KOPT-K1 (cell line): ENCODE results near the gene MRGPRD.
"Not testable (repeated sequence)": the region's sequence is repeated elsewhere in the genome, so short reads cannot be mapped to it uniquely, and the experiment has no call there.

ENCODE experiments used
- H3K27ac ChIP-seq: fragments of 200-600 bp; sonication (generic); 2 replicates; pipeline ENCODE4 v1.5.1; 2016; ENCODE audit warnings: antibody characterized with exemption, mild to moderate bottlenecking, low read depth, low read length; ENCODE audit not compliant: poor library complexity, severe bottlenecking
- H3K36me3 ChIP-seq: fragments of 200-600 bp; sonication (generic); 2 replicates; pipeline ENCODE4 v1.5.1; 2017; ENCODE audit warnings: antibody characterized with exemption, mild to moderate bottlenecking, low read length, moderate library complexity; ENCODE audit not compliant: insufficient read depth
- H3K9me3 ChIP-seq: fragments of 200-600 bp; sonication (generic); 2 replicates; pipeline ENCODE4 v1.5.1; 2017; ENCODE audit warnings: antibody characterized with exemption, low read length, mild to moderate bottlenecking; ENCODE audit not compliant: insufficient read depth, poor library complexity, severe bottlenecking

Gene MRGPRD

DNA sequence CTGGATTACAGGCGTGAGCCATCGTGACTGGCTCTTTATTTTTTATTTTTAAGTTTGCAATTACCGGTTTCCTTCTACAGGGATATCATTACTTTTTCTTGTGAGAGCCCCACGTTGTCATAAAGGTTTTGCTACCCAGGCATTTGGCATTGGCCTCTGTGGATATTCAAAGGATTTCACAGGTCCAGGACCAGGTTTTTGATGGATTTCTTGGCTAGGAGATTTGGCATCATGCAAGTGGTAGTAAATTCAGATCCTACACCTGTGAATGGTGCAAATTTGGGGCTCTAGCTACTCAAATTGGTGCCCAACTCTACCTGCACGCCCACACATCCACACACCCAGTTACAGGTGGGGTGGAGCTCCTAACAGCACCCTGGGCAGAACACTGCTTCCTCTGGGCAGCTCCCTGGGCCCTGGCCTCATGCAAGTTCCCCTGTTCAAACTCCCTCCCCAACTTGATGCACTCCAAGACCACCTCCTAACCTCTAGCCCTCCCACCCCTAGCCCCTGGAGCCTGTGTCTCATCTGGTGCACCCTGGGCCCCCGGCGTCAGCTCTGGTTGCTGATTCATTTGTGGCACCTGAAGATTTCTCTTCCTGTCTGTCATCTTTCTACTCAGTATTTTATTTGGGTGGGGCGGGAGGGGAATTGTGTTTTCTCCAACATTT lies 9.3 kb upstream of the MRGPRD start:
- Histone ChIP-seq H3K9me3 (peaks cover 7% of the 10 kb centered on the region), H3K27ac (no peak overlapping the region), H3K36me3 (no peaks in the 10 kb centered on the region)

DNA sequence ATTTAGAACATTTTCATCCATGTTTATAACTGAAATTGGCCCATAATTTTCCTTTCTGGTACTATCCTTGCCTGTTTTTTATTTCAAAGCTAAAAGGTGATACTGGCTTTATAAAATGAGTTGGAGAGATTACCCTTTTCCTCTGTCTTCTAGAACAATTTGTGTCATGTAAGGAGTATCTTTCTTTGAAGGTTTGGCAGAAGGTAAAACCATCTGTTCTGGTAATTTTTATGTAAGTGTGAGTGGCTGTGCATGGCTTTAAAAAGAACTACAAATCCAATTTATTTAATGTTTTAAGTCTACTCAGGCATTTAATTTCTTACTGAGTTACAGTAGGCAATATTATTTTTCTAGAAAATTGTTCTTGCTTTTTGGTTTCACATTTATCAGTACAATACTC lies 7.7 kb upstream of the MRGPRD start:
- Histone ChIP-seq H3K27ac (no peak overlapping the region), H3K9me3 (peaks cover 7% of the 10 kb centered on the region), H3K36me3 (no peaks in the 10 kb centered on the region)

DNA sequence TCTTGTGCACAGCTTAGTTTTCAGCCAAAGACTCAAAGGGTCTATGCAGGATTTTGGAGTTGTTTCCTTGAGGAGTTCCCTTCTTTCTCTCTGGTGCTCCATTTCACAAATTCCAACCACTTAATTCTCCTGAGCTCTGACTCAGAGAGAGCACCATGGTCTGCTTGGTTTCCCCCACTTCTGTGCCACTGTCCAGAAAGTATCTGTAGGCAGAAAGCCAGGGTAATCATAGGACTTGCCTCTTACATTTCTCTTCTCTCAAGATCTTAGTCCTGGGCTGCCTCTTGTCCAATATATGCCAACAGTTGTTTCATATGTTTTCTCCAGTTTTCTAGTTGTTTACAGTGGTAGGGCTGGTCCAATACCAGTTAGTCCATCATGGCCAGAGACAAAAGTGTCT lies 6.4 kb upstream of the MRGPRD start:
- Histone ChIP-seq H3K27ac (no peak overlapping the region), H3K36me3 (no peaks in the 10 kb centered on the region), H3K9me3 (peaks cover 12% of the 10 kb centered on the region)

DNA sequence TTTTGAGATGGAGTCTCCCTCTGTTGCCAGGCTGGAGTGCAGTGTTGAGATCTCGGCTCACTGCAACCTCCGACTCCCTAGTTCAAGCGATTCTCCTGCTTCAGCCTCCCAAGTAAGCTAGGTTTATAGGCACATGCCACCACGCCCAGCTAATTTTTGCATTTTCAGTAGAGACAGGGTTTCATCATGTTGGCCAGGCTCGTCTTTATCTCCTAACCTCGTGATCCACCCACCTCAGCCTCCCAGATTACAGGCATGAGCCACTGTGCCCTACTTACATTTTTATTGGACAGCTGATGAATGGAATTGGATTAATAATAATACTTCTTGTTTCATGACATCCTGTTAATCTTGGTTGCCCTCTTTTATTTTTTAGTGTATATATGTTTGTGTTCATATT lies 3.0 kb upstream of the MRGPRD start:
- H3K27ac ChIP-seq: no peak overlapping the region
- H3K9me3 ChIP-seq: peaks cover 17% of the 10 kb centered on the region
- no peaks in the 10 kb centered on the region for H3K36me3 ChIP-seq

DNA sequence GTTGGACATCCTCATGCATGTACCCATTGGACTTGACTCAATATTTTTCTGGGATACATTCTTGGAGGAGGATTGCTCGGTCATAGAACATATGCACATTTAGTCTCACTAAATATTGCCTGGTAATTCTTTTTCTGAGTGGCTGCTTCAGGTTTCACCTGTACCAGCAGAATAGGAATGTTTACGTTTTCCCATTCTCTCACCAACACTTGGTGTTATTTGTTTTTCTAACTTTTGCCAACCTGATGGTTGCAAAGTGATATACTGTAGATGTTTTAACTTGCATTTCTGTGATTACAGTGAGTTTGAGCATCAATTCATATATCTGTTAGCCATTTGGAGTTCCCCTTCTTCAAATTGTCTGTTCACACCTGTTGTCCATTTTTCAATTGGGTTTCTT lies 1.3 kb upstream of the MRGPRD start:
- H3K36me3 ChIP-seq: no peaks in the 10 kb centered on the region
- peaks cover 16% of the 10 kb centered on the region for H3K9me3 ChIP-seq
- H3K27ac ChIP-seq: no peak overlapping the region

DNA sequence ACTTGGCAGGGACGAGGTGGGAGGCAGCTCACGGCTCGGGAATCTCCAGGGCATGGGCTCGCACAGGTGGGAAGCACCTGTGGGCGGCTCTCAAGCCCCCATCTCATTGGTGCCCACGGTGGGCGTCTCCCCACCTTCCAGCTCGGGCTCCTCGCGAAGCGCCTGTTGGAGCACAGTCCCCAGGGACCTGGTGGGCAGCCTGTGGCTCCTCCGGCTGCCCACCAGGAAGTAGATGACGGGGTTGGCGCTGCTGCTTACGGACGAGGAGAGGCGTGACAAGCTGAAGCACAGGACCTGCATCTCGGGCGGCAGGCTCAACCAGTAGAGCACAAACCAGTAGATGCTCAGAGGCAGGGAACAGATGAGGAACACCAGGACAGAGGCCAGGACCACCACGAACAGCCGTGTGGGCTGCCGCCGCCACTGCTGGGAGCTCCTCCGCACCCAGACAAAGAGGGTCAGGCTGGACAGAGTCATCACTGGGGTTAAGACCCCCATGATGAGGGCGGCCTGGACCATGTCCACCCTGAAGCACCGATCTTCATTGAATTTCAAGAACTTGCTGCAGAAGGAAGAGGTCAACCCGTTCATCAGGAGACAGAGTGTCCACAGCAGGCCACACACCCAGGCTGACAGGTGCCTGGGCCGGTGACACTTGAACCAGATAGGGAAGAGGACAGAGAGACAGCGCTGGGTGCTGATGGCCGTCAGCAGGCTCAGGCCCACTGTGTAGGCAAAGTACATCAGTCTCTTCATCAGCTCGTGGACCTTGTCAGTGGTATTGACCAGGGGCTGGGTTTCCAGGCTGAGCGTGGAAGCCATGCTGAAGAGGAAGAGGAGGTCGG lies 633 bp downstream of the MRGPRD start:
- Histone ChIP-seq H3K36me3 (no peaks in the 10 kb centered on the region), H3K9me3 (peaks cover 10% of the 10 kb centered on the region), H3K27ac (no peak overlapping the region)

DNA sequence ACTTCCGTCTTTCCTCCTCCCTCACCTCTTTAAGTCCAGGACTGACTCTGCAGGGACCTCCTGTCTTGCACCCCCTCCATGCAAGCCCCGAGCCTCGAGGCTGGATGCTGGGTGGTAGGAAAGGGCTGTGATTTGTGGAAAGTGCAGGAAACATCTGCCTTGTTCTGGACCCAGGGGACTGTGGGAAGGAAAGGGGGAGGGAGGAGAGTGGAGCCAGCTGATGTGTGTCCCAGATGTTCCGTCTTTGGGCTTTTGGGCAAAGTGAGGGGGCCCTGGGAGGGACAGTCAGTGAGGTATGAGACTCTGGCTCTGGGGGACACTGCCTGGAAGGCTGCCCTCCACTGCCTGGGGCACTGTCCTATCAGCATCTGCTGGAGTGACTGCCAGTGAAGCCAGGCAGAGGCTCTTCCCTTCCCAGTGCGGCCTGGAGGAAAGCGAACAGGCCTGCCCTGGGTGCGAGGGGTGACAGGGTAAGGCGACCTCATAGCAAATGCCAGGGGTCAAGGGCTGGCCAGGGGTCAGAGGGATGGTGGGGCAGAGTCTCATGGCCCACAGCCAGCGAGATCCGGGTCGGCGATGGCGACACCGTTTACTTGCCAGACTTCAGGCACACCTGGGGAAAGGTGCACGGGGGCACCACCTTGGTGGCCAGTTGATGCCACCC lies 1.7 kb downstream of the MRGPRD start:
- no peak overlapping the region for H3K27ac ChIP-seq
- H3K9me3 ChIP-seq: peaks cover 10% of the 10 kb centered on the region
- H3K36me3 ChIP-seq: no peaks in the 10 kb centered on the region

DNA sequence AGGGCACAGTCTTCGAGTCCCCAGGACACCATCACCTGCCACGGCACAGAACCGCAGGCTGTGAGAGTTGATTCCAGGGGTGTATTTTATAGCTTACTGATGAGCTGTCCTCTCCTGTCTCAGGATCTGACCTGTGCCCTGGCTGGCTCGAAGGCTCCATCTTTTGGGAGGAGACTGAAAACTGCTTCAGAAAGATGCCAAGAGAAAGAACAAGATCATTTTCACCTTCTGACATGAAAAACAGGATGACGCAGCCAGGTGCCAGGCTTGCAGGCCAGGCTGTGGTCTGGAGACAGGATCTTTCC lies 2.2 kb downstream of the MRGPRD start:
- H3K27ac ChIP-seq: no peak overlapping the region
- H3K9me3 ChIP-seq: peaks cover 10% of the 10 kb centered on the region
- H3K36me3 ChIP-seq: no peaks in the 10 kb centered on the region

DNA sequence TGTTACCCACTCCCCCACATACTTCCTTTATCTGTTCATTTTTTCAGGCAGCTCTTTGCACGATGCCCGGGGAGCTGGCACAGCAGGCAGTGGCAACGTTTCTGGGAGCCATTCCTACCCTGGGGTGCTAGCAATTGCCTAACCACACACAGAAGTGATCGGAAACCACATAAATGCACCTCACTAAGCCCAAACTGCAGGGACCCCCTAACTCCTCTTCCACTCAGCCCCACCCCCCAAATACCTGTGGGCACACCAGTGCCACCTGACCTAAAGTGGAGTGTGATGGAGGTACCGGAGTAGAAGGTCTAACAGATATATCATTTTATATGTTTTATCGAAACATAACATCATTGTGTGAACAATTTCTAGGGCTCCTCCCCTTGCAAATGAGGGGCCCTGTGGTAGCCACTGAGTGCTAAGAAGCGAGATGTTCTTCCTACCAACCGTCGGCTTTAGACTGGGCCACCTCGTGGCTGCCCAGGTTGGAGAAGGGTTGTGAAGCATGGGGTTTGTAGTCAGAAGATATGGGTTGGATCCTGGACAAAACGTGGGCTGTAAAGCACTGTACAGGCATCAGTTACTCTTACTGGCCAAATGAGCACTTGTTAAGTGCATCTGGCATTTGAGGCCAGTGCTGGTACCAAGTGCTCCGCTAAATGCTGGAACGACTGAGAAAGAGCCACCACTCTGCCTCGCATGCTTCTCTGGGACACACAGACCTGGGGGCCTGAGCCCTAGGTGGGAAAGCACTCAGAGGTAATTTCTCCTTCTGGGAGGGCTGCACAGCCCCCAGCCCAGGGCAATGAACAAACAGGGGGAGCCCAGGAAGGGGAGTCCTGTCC lies 2.8 kb downstream of the MRGPRD start:
- peaks cover 10% of the 10 kb centered on the region for H3K9me3 ChIP-seq
- no peak overlapping the region for H3K27ac ChIP-seq
- H3K36me3 ChIP-seq: no peaks in the 10 kb centered on the region

DNA sequence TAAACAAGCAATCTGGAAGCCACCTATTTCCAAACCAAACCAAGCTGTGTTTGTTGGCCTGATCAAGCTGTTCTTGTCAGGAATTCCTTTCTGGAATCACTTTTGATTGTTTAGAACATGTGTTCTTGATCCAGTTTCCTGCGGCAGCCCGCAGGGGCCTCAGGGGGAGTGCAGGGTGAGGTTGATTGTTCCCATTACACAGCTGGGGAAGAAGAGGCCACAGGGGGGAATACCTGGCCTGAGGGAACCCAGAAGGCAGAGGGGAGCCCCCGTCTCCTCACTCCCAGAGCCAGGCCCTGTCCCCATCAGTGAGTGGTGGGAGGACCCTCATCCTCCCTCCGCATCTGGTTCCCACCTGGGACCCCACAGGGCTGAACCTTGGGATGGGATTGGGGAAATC lies 4.2 kb downstream of the MRGPRD start:
- Histone ChIP-seq H3K36me3 (no peaks in the 10 kb centered on the region), H3K9me3 (no peaks in the 10 kb centered on the region), H3K27ac (no peak overlapping the region)

DNA sequence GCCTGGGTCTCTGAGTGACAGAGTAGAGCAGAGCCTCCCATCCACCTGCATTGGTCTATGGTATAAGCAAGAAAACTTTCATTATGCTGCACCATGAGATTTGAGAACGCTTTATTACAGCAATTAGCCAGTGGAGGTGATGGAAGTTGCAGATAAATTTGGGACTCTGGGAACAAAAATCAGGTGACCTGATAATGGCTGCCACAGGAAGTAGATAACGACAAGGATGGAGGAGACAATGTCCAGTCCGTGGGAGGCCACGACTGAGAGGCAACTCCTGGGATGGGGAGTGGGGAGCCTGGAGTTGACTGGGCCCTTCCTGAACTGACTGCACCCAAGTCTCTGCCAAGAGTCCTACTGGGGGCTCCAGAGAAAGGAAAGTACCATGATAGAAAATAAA lies 4.7 kb downstream of the MRGPRD start:
- Histone ChIP-seq H3K27ac (no peak overlapping the region), H3K36me3 (no peaks in the 10 kb centered on the region), H3K9me3 (no peaks in the 10 kb centered on the region)

DNA sequence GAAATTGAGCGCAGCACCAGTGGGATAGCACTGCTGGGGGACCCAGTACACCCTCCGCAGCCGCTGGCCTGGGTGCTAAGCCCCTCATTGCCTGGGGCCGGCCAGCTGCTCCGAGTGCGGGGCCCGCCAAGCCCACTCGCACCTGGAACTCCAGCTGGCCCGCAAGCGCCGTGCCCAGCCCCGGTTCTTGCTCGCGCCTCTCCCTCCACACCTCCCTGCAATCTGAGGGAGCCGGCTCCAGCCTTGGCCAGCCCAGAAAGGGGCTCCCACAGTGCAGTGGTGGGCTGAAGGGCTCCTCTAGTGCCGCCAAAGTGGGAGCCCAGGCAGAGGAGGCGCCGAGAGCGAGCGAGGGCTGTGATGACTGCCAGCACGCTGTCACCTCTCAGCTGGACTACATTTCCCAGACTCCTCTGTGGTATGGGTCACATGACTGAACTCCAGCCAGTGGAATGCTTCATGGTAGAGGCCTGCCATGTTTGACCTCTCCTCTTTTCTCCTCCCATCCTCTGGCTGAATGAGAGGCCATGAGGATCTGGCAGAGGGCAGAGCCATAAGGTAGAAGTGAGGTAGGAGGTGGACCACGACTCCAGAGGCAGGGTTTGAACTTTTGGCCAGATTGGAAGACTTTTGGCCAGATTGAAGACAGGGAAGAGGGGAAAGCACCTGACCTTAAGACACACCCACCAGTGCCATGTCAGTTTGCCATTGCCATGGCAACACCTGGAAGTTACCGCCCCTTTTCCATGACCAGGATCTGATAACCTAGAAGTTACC lies 6.2 kb downstream of the MRGPRD start:
- Histone ChIP-seq H3K9me3 (no peaks in the 10 kb centered on the region), H3K27ac (no peak overlapping the region), H3K36me3 (no peaks in the 10 kb centered on the region)

DNA sequence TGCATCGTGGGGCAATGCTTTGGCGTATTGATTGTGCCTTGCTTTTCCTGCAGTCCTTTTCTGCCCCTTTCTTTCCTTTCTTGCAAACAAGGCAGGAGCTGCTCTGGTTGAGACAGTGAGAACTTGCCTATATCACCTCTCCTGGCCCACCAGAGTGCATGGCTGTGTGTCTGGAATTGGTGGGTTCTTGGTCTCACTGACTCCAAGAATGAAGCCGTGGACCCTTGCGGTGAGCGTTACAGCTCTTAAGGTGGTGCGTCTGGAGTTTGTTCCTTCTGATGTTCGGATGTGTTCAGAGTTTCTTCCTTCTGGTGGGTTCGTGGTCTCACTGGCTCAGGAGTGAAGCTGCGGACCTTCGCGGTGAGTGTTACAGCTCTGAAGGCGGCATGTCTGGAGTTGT lies 7.1 kb downstream of the MRGPRD start:
- H3K36me3 ChIP-seq, H3K27ac ChIP-seq, H3K9me3 ChIP-seq: not testable (repeated sequence)

DNA sequence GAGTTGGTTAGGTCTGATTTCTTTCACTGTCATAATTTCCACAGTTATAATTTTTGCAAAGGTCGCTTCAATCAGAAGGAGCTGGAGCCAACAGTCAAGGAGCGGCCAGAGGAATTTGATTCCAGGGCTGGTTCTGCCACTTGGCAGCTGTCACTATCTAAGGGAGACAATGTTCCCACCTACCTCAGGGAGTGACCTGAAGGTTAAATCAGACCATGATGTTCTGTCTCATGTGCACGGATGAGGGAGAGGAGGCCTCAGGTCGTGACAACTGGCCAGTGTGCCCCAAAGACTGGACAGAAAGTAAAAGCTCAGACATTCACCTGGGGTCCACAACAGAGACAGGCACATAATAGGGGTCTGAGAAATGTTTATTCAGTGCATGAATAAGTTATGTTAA lies 7.6 kb downstream of the MRGPRD start:
- Histone ChIP-seq H3K27ac (no peak overlapping the region), H3K36me3 (no peaks in the 10 kb centered on the region)

More for the DNA sequence above, 7.6 kb downstream of the MRGPRD start:
- no peaks in the 10 kb centered on the region for H3K9me3 ChIP-seq
